GM06990 (cell line): Measurements from ENCODE around the gene CRYBG3.
A peak's percentile ranks its signal among the peaks of the same experiment; 100 is the strongest.
"Not testable (repeated sequence)": the region's sequence is repeated elsewhere in the genome, so short reads cannot be mapped to it uniquely, and the experiment has no call there.

ENCODE experiments used
- DNase-seq: peaks from one replicate; pipeline ENCODE4 v3.0.0-alpha.2; 2011; ENCODE audit not compliant: insufficient read length; ENCODE audit errors: extremely low read depth
- H3K27me3 ChIP-seq: replicated peaks from 2 replicates; pipeline ENCODE4 v1.6.0; 2011; ENCODE audit warnings: low read length; ENCODE audit not compliant: control insufficient read depth, insufficient read depth
- H3K36me3 ChIP-seq: 2 replicates; pipeline ENCODE4 v1.5.1; 2011; ENCODE audit warnings: low read length; ENCODE audit not compliant: control insufficient read depth, insufficient read depth
- H3K4me3 ChIP-seq: replicated peaks from 2 replicates; pipeline ENCODE4 v1.5.1; 2011; ENCODE audit warnings: low read depth, mild to moderate bottlenecking, control low read depth, low read length
- CTCF ChIP-seq: IDR thresholded peaks from 2 replicates; pipeline ENCODE4 v1.5.1; 2011; ENCODE audit warnings: low read length, control low read depth, mild to moderate bottlenecking, inconsistent platforms; ENCODE audit not compliant: insufficient read depth, poor library complexity, severe bottlenecking

Gene CRYBG3

GRCh38 chr3:97896129-97896528 lies 74.3 kb downstream of the CRYBG3 start:
- no peak for DNase-seq
- Histone ChIP-seq H3K36me3 (no peaks in the 10 kb centered on the region), H3K27me3 (no peaks in the 10 kb centered on the region), H3K4me3 (no peak overlapping the region)
- no peak for TF ChIP-seq CTCF

- no peak overlapping the region for H3K4me3 ChIP-seq
- H3K36me3 ChIP-seq, result no peaks in the 10 kb centered on the region
- no peak for DNase-seq
- H3K27me3 ChIP-seq, result no peaks in the 10 kb centered on the region
- no peak for TF ChIP-seq CTCF
These were observed 74.7 kb downstream of the CRYBG3 start for GRCh38 chr3:97896547-97896946.

- no peaks in the 10 kb centered on the region for H3K36me3 ChIP-seq
- no peaks in the 10 kb centered on the region for H3K27me3 ChIP-seq
- no peak for DNase-seq
- no peak for TF ChIP-seq CTCF
- no peak overlapping the region for H3K4me3 ChIP-seq
These were observed 77.5 kb downstream of the CRYBG3 start for GRCh38 chr3:97899331-97899730.

DNA sequence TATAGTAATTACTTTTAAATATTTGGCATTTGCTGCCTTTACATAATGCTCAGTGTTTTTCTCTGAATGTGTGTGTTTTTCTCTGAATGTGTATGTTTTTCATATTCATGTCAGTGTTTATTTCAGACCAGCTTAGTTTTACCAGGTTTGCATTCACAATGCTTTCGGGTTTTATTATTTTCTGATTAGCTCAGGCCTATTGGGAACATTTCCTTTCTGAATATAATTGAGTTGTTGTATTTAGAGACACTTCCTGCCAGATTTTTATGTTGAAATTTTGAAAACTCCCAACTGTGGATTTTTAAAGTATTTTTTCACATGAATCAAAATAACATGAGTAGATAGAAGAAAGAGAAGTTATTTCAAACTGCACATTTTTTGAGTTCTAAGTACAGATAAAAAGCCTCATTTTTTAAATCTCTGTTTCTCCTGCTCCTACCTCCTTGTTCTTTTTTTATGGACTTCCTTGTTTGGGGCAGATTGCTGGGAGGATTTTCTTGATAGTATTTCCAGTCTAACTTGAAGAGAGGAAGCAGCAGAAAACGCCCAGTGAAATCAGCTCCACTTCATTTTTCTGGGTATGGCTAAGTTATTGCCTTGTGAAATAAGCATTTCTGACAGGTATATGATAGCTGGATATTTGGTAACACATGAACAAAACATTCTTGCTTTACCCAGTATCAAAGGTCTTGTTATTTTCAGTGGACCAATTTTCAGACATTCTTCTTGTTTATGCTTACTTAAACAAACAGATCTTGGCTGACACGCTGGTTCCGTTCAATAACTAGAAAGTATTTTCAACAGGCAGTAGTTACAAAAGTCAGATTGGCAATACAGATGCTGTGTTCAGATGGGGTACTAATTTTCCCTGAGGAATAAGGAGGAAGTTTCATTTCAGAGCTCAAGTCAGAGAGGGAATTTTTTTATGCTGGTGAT lies 79.8 kb downstream of the CRYBG3 start:
- no peak overlapping the region for H3K4me3 ChIP-seq
- no peaks in the 10 kb centered on the region for H3K27me3 ChIP-seq
- H3K36me3 ChIP-seq, result no peaks in the 10 kb centered on the region
- no peak for DNase-seq
- TF ChIP-seq CTCF, result no peak

DNA sequence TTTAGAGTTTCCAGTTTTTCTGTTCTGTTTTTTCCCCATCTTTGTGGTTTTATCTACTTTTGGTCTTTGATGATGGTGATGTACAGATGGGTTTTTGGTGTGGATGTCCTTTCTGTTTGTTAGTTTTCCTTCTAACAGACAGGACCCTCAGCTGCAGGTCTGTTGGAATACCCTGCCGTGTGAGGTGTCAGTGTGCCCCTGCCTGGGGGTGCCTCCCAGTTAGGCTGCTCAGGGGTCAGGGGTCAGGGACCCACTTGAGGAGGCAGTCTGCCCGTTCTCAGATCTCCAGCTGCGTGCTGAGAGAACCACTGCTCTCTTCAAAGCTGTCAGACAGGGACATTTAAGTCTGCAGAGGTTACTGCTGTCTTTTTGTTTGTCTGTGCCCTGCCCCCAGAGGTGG lies 88.0 kb downstream of the CRYBG3 start:
- H3K4me3 ChIP-seq, H3K36me3 ChIP-seq, H3K27me3 ChIP-seq, DNase-seq: not testable (repeated sequence)

DNA sequence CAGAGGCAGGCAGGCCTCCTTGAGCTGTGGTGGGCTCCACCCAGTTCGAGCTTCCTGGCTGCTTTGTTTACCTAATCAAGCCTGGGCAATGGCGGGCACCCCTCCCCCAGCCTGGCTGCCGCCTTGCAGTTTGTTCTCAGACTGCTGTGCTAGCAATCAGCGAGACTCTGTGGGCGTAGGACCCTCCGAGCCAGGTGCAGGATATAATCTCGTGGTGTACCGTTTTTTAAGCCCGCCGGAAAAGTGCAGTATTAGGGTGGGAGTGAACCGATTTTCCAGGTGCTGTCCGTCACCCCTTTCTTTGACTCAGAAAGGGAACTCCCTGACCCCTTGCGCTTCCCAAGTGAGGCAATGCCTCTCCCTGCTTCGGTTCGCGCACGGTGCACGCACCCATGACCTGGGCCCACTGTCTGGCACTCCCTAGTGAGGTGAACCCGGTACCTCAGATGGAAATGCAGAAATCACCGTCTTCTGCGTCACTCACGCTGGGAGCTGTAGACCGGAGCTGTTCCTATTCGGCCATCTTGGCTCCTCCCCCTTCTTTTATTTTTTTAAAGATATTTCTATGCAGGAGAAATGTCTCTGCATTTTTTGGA lies 88.5 kb downstream of the CRYBG3 start:
- DNase-seq, result peak; percentile 3

GRCh38 chr3:97910931-97911351 lies 89.1 kb downstream of the CRYBG3 start:
- H3K4me3 ChIP-seq, result no peak overlapping the region
- H3K27me3 ChIP-seq, result no peaks in the 10 kb centered on the region
- peak; percentile 5 for DNase-seq
- no peak for TF ChIP-seq CTCF
- H3K36me3 ChIP-seq, result no peaks in the 10 kb centered on the region

More for the DNA sequence above, 88.5 kb downstream of the CRYBG3 start:
- not testable (repeated sequence) for H3K27me3 ChIP-seq, H3K4me3 ChIP-seq, H3K36me3 ChIP-seq
